Right lobe of liver (tissue), 6 donors: ENCODE results near the gene BRD8. TPM values are rescaled to one million over a fixed set of nuclear protein-coding genes. Genes with fewer than 3 reads are reported as not detected.
A peak's percentile ranks its signal among the peaks of the same experiment; 100 is the strongest.

Experiments used
- ATAC-seq, 4 donors: fragments of 200-7000 bp; cut with Tn5 transposase; one replicate each; pipeline ENCODE4 v1.9.1; 2020; ENCODE audit warnings: mild to moderate bottlenecking in 4 of 4, moderate library complexity in 4 of 4
- DNase-seq, 3 donors: peaks; one replicate each; pipeline ENCODE4 v3.0.0-alpha.2; 2020
- H3K27ac ChIP-seq, 3 donors: fragments of 200-600 bp; one replicate each; pipeline ENCODE4 v1.8.0; 2022
- H3K27me3 ChIP-seq, 2 donors: fragments of 200-600 bp; one replicate each; pipeline ENCODE4 v1.8.0; 2022
- H3K36me3 ChIP-seq, 4 donors: fragments of 200-600 bp; sonication (generic) in 1 of 4; one replicate each; pipeline versions ENCODE4 v1.5.1 to v1.8.0; 2017 to 2022; ENCODE audit warnings: control low read depth in 1 of 4
- H3K4me1 ChIP-seq, 4 donors: fragments of 200-600 bp; sonication (generic) in 1 of 4; one replicate each; pipeline versions ENCODE4 v1.5.1 to v1.8.0; 2017 to 2022; ENCODE audit warnings: control low read depth in 1 of 4
- H3K4me3 ChIP-seq, 3 donors: fragments of 200-600 bp; one replicate each; pipeline ENCODE4 v1.8.0; 2022
- H3K9me3 ChIP-seq, 4 donors: fragments of 200-600 bp; sonication (generic) in 1 of 4; one replicate each; pipeline versions ENCODE4 v1.5.1 to v1.8.0; 2017 to 2022; ENCODE audit warnings: control low read depth in 1 of 4
- POLR2A ChIP-seq: fragments of 450-650 bp; IDR thresholded peaks from one replicate; pipeline ENCODE4 v1.6.1; 2017; ENCODE audit warnings: antibody characterized with exemption, mild to moderate bottlenecking
- WGBS: methylation state at CpG from one replicate; pipeline ENCODE4 v1.1.6; 2018; ENCODE audit warnings: low coverage, low lambda C conversion rate; ENCODE audit not compliant: insufficient coverage; ENCODE audit errors: missing lambda C conversion rate; 5-methylcytosine and 5-hydroxymethylcytosine counted together
- intact Hi-C, 2 donors: fragments of 100-400 bp; cut with DNase I; formaldehyde crosslinking; loops; one replicate each; pipeline versions ENCODE4 v1.11.2 to v1.14.1; 2022
- total RNA-seq, 6 experiments: library from RNA; depleted of rRNA in 2 of 6; stranded (reverse); fragments of >200 nt in 2 of 6; fragmentation: NEBNext Ultra II Directional in 3 of 6; extraction: Animal tissue kit (Norgen Biotek cat#: 25700) in 3 of 6; gene quantifications; one replicate each; pipeline versions ENCODE4 v1.1.0 to v1.2.4, GENCODE V29; 2016 to 2023
- TF ChIP-seq, protein P1 (sequence below), 4 donors: fragments of 200-600 bp in 3 of 4; fragments of 450-650 bp in 1 of 4; IDR thresholded peaks; one replicate each; pipeline versions ENCODE4 v1.5.1 to v1.8.0; 2016 to 2022; ENCODE audit warnings: antibody characterized with exemption in 4 of 4, mild to moderate bottlenecking in 2 of 4
- donor health status: DM: no; HTN: yes; CAD: no.
- donor health status: DM: no; HTN: no; CAD: no.
- donor health status: DM: no; HTN: no; CAD: no.
- donor health status: DM: no; HTN: yes; CAD: no.
- donor health status: DM: no; HTN: yes; CAD: no.

BRD8 gene
- total RNA-seq, 6 experiments from 2014 or later: 9.0 to 33.7 (median 17.0) TPM

DNA sequence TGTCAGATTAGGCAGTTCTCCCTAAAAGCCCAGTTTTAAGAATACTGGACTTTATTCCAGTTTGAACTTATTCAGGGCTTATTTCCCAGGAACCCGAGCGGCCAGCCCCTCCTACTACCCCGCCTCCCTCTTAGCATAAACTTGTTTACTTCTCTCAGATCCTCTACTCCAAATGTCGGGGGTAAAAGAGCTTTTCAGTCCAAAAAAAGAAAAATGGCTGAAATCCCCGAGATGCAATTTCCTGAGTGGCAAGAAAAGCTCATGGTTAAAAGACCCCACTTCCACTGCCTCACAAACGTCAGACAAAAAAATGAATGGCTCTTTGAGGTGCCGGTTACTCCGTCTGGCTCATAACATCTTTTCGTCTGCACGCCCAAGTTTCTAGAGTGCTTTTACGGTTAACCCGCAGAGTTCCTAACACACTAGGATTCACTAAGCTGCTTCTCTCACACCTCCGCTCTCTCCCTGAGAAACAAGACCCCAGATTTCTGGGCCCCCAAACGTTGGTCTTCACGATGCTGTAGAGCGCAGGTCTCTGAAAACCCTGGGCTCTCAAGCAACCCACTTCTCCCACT lies 402 bp downstream of the BRD8 start:
- H3K27ac ChIP-seq: peak overlapping the region; percentile 74 to 87 (median 84)

DNA sequence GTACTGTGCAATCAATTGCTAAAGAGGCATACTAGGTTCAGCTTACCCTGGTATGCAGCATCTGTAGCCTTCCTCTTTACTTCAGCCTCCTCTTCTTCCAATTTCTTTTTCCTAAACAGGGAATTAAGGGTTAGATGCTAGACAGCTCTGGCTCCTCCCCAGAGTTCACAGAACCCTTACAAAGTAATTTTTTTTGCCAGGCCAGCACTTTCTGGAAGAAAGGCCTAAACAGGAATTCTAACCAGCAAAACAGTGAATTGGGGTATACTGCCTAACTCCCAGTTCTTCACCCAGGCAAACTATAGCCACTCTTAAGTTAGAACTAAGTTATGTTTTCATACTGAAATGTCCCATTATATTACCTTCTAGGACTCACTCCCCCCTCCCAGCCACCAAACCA lies 8.1 kb downstream of the BRD8 start:
- no peaks in the 10 kb centered on the region for H3K9me3 ChIP-seq
- DNase-seq: no peak
- intact Hi-C loops: no loop called here
- TF ChIP-seq, protein P1, sequence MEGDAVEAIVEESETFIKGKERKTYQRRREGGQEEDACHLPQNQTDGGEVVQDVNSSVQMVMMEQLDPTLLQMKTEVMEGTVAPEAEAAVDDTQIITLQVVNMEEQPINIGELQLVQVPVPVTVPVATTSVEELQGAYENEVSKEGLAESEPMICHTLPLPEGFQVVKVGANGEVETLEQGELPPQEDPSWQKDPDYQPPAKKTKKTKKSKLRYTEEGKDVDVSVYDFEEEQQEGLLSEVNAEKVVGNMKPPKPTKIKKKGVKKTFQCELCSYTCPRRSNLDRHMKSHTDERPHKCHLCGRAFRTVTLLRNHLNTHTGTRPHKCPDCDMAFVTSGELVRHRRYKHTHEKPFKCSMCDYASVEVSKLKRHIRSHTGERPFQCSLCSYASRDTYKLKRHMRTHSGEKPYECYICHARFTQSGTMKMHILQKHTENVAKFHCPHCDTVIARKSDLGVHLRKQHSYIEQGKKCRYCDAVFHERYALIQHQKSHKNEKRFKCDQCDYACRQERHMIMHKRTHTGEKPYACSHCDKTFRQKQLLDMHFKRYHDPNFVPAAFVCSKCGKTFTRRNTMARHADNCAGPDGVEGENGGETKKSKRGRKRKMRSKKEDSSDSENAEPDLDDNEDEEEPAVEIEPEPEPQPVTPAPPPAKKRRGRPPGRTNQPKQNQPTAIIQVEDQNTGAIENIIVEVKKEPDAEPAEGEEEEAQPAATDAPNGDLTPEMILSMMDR (IDR thresholded peaks at IDR 0.05): no peak
- TF ChIP-seq POLR2A: no peak
- no peak overlapping the region for H3K27ac ChIP-seq
- no peaks in the 10 kb centered on the region for H3K27me3 ChIP-seq
- H3K4me3 ChIP-seq: no peak overlapping the region
- no peaks in the 10 kb centered on the region for H3K4me1 ChIP-seq
- peaks cover 5 to 93% (median 46%) of the 10 kb centered on the region in 4 donors for H3K36me3 ChIP-seq
- ATAC-seq: no peak

More for the DNA sequence above, 402 bp downstream of the BRD8 start:
- no peaks in the 10 kb centered on the region for H3K9me3 ChIP-seq
- TF ChIP-seq POLR2A: no peak
- TF ChIP-seq, protein P1 (IDR thresholded peaks at IDR 0.05): no peak
- H3K36me3 ChIP-seq: peaks cover 0 to 30% (median 0%) of the 10 kb centered on the region in 4 donors
- H3K4me1 ChIP-seq: peaks cover 0 to 12% (median 5%) of the 10 kb centered on the region in 4 donors
- DNase-seq (peak; percentile 49 to 66 (median 64)), ATAC-seq (peak; percentile 64 to 75 (median 70))
- H3K27me3 ChIP-seq: no peaks in the 10 kb centered on the region
- peak overlapping the region; percentile 84 to 89 (median 85) for H3K4me3 ChIP-seq
- intact Hi-C loops: no loop called here
- under 1% methylated on average over 15 of the region's 16 CpGs for WGBS

DNA sequence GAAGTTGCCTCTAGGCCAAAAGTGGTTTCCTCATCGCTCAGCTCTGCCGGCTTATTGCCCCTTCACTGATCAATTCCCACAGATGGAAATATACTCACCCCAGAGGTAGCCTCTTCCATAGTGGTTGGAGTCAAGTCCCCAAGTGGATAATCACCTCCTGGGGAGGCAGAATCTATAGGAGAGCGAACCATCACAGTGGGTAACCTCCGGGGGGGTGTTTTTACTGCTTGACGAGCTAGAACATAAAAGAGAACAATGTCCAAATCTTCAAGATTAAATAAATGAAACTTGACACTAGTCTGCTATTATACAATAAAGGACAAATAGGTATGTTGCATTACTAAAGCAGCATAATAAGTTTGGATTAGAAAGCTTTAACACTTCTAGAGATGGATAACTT lies 9.3 kb downstream of the BRD8 start:
- no peaks in the 10 kb centered on the region for H3K9me3 ChIP-seq
- DNase-seq: no peak
- H3K27ac ChIP-seq: no peak overlapping the region
- WGBS: 96% methylated on average over 5 of the region's 5 CpGs
- ATAC-seq: no peak
- H3K4me3 ChIP-seq: no peak overlapping the region
- intact Hi-C loops: no loop called here
- no peaks in the 10 kb centered on the region for H3K4me1 ChIP-seq
- no peak for TF ChIP-seq POLR2A
- peaks cover 5 to 93% (median 57%) of the 10 kb centered on the region in 4 donors for H3K36me3 ChIP-seq
- H3K27me3 ChIP-seq: no peaks in the 10 kb centered on the region

DNA sequence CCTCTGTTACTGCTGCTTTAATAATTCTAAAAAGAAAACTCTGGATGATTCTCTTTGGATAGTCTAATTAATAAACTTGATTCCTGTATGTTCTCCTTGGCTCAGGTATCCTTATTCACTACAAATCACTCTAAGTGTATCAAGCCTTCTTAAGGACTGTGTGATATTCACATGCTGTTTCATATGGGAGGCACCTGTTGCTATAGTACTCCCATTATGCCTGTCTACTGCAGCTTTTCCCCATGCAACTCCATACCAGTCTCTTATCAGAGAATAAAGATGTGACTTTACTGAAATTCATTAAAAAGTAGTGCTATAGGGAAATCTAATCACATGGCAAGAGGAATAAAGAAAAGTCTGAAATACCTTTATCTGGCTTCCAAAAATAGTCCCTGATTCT lies 14.7 kb downstream of the BRD8 start:
- DNase-seq (no peak), ATAC-seq (no peak)
- no peak overlapping the region for H3K4me3 ChIP-seq
- intact Hi-C loops: no loop called here
- peaks cover 12 to 99% (median 65%) of the 10 kb centered on the region in 4 donors for H3K36me3 ChIP-seq
- no peak for TF ChIP-seq POLR2A
- TF ChIP-seq, protein P1 (IDR thresholded peaks at IDR 0.05): no peak
- no peak overlapping the region for H3K27ac ChIP-seq
- H3K27me3 ChIP-seq: no peaks in the 10 kb centered on the region
- H3K9me3 ChIP-seq: no peaks in the 10 kb centered on the region
- no peaks in the 10 kb centered on the region for H3K4me1 ChIP-seq

DNA sequence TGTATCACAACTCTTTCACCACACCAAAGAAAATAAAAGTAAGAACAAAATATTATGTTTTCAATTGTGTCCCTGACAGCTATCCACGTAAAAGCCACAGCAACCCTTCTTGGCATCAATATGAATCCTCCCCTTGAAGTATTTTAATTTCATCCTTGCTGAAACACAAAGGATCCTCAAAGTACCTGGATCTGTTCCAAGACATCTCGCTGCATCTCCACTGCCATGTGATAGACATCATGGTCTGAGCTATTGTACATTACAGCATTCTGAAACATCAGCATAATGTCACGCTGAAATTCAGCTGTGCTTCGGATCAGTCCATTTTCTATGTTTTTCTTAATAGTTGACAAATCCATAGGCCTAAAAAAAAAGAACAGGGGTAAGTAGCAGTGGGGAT lies 17.7 kb downstream of the BRD8 start:
- no peaks in the 10 kb centered on the region for H3K27me3 ChIP-seq
- intact Hi-C loops: no loop called here
- H3K4me3 ChIP-seq: no peak overlapping the region
- ATAC-seq (no peak), DNase-seq (no peak)
- 92% methylated on average over 4 of the region's 4 CpGs for WGBS
- H3K9me3 ChIP-seq: no peaks in the 10 kb centered on the region
- H3K4me1 ChIP-seq: no peaks in the 10 kb centered on the region
- H3K27ac ChIP-seq: no peak overlapping the region
- TF ChIP-seq, protein P1 (IDR thresholded peaks at IDR 0.05): no peak
- TF ChIP-seq POLR2A: no peak
- peaks cover 8 to 88% (median 52%) of the 10 kb centered on the region in 4 donors for H3K36me3 ChIP-seq
